Nephron (organoid): ENCODE data around the gene VAV2.
"Not testable (repeated sequence)": the region's sequence is repeated elsewhere in the genome, so short reads cannot be mapped to it uniquely, and the experiment has no call there.

Experiments used
- H3K27ac Mint-ChIP-seq, 3 experiments: 2 replicates each; pipeline ENCODE4 v1.8.0; 2020; ENCODE audit warnings: mixed read lengths in 3 of 3, mild to moderate bottlenecking in 2 of 3, moderate library complexity in 1 of 3
- H3K27me3 Mint-ChIP-seq: 2 replicates; pipeline ENCODE4 v1.8.0; 2021; ENCODE audit warnings: low read depth, mild to moderate bottlenecking, moderate library complexity, mixed read lengths
- H3K36me3 Mint-ChIP-seq: 2 replicates; pipeline ENCODE4 v1.8.0; 2020; ENCODE audit warnings: low read depth, mixed read lengths
- H3K4me1 Mint-ChIP-seq: 2 replicates; pipeline ENCODE4 v1.8.0; 2020; ENCODE audit warnings: mixed read lengths
- H3K4me3 Mint-ChIP-seq, 3 experiments: 2 replicates each; pipeline ENCODE4 v1.8.0; 2020; ENCODE audit warnings: mild to moderate bottlenecking in 3 of 3, mixed read lengths in 3 of 3, moderate library complexity in 2 of 3
- H3K9me3 Mint-ChIP-seq: 2 replicates; pipeline ENCODE4 v1.8.0; 2020; ENCODE audit warnings: mixed read lengths
- TF ChIP-seq, protein P1 (sequence below), 3 experiments: fragments of 200-600 bp; sonication (generic); IDR thresholded peaks; one replicate each; pipeline ENCODE4 v1.5.0; 2021; ENCODE audit warnings: antibody characterized with exemption in 3 of 3; ENCODE audit not compliant: unreplicated experiment in 3 of 3

Gene VAV2

DNA sequence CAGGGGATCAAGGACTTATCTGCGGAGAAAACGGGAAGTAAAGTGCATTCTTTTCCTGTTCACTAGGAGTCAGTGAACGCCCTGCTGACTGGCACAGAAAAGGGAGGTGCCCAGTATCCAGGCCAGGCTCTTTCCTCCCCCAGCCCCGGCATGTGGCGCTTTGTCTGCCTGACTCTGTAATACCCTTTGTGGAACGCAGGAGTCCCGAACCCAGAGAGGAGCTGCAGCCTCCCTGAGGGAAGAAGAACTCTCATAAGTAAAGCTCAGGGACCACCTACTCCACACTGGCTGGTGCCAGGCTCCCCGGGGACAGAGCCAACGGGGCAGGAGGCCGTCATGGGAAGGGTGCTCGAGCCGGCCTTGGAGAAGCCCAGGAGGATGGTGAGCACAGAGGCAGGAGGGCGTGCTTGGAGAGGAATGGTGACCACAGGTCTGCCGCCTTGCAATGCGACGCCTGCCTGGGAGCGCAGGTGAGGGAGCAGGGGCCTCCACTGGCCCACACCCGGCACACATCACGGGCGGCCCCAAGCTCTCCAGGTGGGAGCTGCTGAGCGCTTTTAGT lies 31.5 kb downstream of the VAV2 start:
- Mint-ChIP-seq H3K27me3 (no peaks in the 10 kb centered on the region), H3K4me1 (peaks cover 52% of the 10 kb centered on the region), H3K4me3 (peak overlapping the region in 1 of 3 experiments; percentile 38), H3K9me3 (peaks cover 9% of the 10 kb centered on the region), H3K27ac (peak overlapping the region; percentile 41 to 83 (median 52)), H3K36me3 (peaks cover 16% of the 10 kb centered on the region)
- TF ChIP-seq, protein P1, sequence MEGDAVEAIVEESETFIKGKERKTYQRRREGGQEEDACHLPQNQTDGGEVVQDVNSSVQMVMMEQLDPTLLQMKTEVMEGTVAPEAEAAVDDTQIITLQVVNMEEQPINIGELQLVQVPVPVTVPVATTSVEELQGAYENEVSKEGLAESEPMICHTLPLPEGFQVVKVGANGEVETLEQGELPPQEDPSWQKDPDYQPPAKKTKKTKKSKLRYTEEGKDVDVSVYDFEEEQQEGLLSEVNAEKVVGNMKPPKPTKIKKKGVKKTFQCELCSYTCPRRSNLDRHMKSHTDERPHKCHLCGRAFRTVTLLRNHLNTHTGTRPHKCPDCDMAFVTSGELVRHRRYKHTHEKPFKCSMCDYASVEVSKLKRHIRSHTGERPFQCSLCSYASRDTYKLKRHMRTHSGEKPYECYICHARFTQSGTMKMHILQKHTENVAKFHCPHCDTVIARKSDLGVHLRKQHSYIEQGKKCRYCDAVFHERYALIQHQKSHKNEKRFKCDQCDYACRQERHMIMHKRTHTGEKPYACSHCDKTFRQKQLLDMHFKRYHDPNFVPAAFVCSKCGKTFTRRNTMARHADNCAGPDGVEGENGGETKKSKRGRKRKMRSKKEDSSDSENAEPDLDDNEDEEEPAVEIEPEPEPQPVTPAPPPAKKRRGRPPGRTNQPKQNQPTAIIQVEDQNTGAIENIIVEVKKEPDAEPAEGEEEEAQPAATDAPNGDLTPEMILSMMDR (IDR thresholded peaks at IDR 0.05; ENCODE audit: unreplicated experiment in 3 of 3), result peak in 1 of 3 experiments; percentile 14

DNA sequence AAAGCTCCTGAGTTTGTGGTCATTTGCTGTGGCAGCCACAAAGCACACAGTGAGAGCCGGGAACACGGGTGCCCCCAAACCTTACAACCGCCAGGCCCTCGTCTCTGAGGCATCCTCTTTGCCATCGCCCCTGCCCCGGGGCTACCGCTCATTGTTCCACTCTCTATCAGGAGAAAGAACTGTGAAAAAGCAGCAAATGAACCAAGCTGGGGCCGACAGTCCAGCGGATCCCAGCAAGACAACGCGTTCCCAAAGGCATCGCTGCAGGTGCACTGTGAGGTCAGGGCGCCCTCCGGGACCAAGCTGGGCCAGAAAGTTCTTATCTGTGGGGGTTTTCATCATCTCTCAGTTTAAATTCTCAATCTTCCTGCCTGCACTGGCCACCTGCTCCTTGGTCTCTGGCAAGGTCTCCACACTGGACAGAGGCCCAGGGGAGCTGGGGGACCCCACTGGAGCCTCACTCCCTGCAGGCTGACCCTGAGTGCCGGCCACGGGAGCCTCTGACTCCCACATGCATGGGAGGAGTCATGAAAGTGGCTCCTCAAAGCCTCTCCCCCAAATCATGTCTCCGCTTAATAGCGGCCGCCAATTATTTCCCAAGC lies 32.1 kb downstream of the VAV2 start:
- Mint-ChIP-seq H3K27me3 (no peaks in the 10 kb centered on the region), H3K4me1 (peaks cover 52% of the 10 kb centered on the region), H3K36me3 (peaks cover 15% of the 10 kb centered on the region), H3K4me3 (peak overlapping the region in 1 of 3 experiments; percentile 38), H3K27ac (peak overlapping the region; percentile 41 to 83 (median 52)), H3K9me3 (peaks cover 8% of the 10 kb centered on the region)
- TF ChIP-seq, protein P1 (IDR thresholded peaks at IDR 0.05; ENCODE audit: unreplicated experiment in 3 of 3), result no peak

DNA sequence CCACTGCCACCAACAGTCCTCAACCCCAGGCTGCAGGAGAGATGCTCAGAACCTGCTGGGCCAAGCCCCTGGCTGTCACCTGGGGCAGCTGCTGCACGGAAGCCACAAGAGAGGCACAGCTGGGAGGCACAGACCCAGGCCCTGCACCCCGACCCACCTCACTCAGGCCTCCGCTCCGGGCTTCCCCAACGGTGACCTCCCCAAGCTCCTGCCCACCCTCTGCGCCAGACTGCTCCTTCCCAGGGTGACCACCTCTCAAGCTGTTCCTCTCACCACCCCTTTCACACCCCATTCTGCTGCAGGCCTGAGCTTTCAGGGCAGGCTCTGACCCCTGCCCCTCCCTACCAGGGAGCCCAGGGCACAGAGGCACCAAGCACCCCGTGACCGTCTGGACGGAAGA lies 33.0 kb downstream of the VAV2 start:
- H3K4me3 Mint-ChIP-seq, result no peak overlapping the region
- H3K27me3 Mint-ChIP-seq, result no peaks in the 10 kb centered on the region
- no peaks in the 10 kb centered on the region for H3K9me3 Mint-ChIP-seq
- peaks cover 8% of the 10 kb centered on the region for H3K36me3 Mint-ChIP-seq
- TF ChIP-seq, protein P1 (IDR thresholded peaks at IDR 0.05; ENCODE audit: unreplicated experiment in 3 of 3), result no peak
- H3K4me1 Mint-ChIP-seq, result peaks cover 61% of the 10 kb centered on the region
- peak overlapping the region in 1 of 3 experiments; percentile 29 for H3K27ac Mint-ChIP-seq

DNA sequence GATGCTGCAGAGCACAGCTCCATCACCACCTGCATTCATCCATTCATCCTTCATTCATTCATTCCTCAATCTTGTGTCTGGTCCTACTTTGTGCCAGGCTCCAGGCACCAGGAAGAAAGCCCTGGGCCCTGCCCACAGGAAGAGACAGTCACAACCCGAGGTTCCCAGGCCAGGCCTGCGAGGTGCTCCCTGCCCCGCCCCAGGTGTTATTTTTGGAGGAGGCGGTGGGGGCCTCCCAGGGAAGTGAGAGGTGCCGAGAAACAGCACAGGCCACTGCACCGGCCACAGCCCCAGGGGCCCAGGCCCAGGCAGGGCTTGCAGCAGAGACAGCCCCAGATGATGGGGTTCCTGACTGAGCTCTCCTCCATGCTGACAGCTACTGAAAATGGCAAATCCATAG lies 33.4 kb downstream of the VAV2 start:
- H3K27me3 Mint-ChIP-seq, result no peaks in the 10 kb centered on the region
- H3K9me3 Mint-ChIP-seq, result no peaks in the 10 kb centered on the region
- H3K4me3 Mint-ChIP-seq, result peak overlapping the region in 1 of 3 experiments; percentile 31
- TF ChIP-seq, protein P1 (IDR thresholded peaks at IDR 0.05; ENCODE audit: unreplicated experiment in 3 of 3), result no peak
- H3K4me1 Mint-ChIP-seq, result peaks cover 65% of the 10 kb centered on the region
- peak overlapping the region; percentile 38 to 52 (median 46) for H3K27ac Mint-ChIP-seq
- peaks cover 8% of the 10 kb centered on the region for H3K36me3 Mint-ChIP-seq

DNA sequence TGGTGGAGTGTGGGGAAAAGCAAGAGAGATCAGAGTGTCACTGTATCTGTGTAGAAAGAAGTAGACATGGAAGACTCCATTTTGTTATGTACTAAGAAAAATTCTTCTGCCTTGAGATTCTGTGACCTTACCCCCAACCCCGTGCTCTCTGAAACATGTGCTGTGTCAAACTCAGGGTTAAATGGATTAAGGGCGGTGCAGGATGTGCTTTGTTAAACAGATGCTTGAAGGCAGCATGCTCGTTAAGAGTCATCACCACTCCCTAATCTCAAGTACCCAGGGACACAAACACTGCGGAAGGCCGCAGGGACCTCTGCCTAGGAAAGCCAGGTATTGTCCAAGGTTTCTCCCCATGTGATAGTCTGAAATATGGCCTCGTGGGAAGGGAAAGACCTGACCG lies 34.4 kb downstream of the VAV2 start:
- not testable (repeated sequence) for H3K9me3 Mint-ChIP-seq, H3K36me3 Mint-ChIP-seq

DNA sequence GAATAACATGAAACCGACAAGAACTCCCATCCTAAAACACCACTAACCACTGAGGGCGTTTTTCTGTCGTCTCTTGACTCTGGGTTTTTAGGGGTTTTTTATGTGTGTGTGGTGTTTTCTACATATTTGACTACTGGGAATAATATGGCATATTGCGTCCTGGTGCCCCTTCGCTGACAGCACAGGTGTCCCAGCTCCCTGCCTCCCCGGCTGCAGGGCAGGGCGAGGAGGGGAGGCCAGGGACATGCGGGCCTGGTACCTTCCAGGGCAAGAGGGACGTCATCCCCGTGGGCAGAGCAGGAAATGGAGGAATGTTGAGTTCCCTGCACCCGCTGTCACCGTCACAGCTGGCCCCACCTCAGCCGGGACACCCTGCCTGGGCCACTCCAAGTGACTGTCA lies 34.8 kb downstream of the VAV2 start:
- Mint-ChIP-seq H3K4me3 (no peak overlapping the region), H3K36me3 (no peaks in the 10 kb centered on the region), H3K4me1 (peaks cover 59% of the 10 kb centered on the region), H3K9me3 (no peaks in the 10 kb centered on the region), H3K27me3 (no peaks in the 10 kb centered on the region), H3K27ac (peak overlapping the region; percentile 55 to 86 (median 82))
- TF ChIP-seq, protein P1 (IDR thresholded peaks at IDR 0.05; ENCODE audit: unreplicated experiment in 3 of 3), result no peak

More for the DNA sequence above, 34.4 kb downstream of the VAV2 start:
- Mint-ChIP-seq H3K4me1 (peaks cover 62% of the 10 kb centered on the region), H3K27ac (peak overlapping the region; percentile 55 to 86 (median 82))
- not testable (repeated sequence) for H3K4me3 Mint-ChIP-seq, H3K27me3 Mint-ChIP-seq
